Mesodermal cell (in vitro differentiated cells): ENCODE measurements around the gene MN1.

Source experiments
- H3K27ac ChIP-seq: 2 replicates; pipeline ENCODE4 v1.7.0; 2013; ENCODE audit warnings: mild to moderate bottlenecking, low read depth, low read length, moderate library complexity; ENCODE audit not compliant: severe bottlenecking
- H3K36me3 ChIP-seq: 2 replicates; pipeline ENCODE4 v1.7.1; 2013; ENCODE audit warnings: mild to moderate bottlenecking, low read length, moderate library complexity; ENCODE audit not compliant: control insufficient read depth, insufficient read depth
- H3K4me1 ChIP-seq: one replicate; pipeline ENCODE4 v1.7.1; 2013; ENCODE audit warnings: mild to moderate bottlenecking, low read length; ENCODE audit not compliant: insufficient read depth, control insufficient read depth, poor library complexity, severe bottlenecking
- H3K4me3 ChIP-seq: 2 replicates; pipeline ENCODE4 v1.7.0; 2013; ENCODE audit warnings: low read length, control low read depth, mild to moderate bottlenecking; ENCODE audit not compliant: insufficient read depth, poor library complexity, severe bottlenecking; ENCODE audit errors: extremely low read depth
- H3K9me3 ChIP-seq: 2 replicates; pipeline ENCODE4 v1.7.1; 2013; ENCODE audit warnings: mild to moderate bottlenecking, low read length, moderate library complexity; ENCODE audit not compliant: control insufficient read depth
- WGBS, 2 experiments: methylation state at CpG; one replicate each; pipeline ENCODE4 v1.1.5; 2013; ENCODE audit warnings: missing lambda C conversion rate in 2 of 2; ENCODE audit not compliant: insufficient coverage in 2 of 2; 5-methylcytosine and 5-hydroxymethylcytosine counted together

MN1 gene

DNA sequence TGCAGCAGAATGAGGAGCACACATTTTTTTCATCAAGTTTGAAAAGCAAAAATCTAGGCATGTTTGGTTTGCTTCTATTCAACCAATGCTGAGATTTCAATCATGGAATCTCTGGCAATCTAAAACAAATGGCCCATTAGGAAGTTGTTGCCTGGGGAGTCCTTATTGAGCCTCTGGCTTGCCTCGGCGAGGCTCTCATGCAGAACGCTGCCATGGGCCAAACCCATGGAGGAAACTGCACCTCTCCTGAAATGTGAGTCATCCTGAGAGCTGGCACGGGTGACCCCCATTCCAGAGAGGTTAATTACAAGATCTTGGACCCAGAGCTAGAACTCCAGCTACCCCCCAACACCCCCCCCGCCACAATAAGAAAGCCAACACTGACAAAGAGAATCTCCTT lies 80.7 kb downstream of the MN1 start:
- Histone ChIP-seq H3K9me3 (peaks cover 4% of the 10 kb centered on the region), H3K4me3 (no peak overlapping the region)
- 90 to 94% methylated on average over 3 to 4 of the region's 5 CpGs for WGBS, 2 experiments

DNA sequence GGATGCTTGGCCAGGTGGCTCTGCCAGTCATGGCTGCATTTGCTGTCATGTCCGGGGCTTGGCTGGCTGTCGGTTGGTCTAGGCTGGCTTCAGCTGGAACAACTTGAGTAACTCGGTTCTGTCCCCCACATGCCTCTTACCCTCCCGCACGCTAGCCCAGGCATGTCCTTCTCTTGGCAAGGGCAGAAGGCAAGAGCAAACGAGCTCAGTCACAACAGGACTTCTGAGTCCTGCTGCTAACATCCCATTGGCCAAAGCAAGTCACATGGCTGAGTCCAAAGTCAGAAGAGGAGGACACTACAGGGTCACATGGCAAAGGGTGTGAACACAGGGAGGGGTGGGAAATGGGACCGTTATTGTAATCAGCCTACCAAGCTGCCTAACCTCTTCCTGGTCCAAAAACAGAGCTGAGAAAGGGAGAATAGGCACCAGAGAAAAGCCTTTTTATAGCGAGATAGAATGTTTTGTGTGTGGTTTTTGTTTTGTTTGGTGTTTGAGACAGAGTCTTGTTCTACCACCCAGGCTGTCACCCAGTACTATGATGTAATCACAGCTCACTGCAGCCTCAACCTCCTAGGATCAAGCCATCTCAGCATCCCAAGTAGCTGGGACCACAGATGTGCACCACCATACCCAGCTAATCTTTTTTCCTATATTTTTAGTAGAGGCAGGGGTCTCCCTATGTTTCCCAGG lies 81.9 kb downstream of the MN1 start:
- Histone ChIP-seq H3K4me3 (no peak overlapping the region), H3K27ac (no peak overlapping the region), H3K36me3 (no peaks in the 10 kb centered on the region), H3K4me1 (peaks cover 18% of the 10 kb centered on the region), H3K9me3 (no peaks in the 10 kb centered on the region)
- 64 to 65% methylated on average over 6 to 7 of the region's 8 CpGs for WGBS, 2 experiments

More for the DNA sequence above, 80.7 kb downstream of the MN1 start:
- Histone ChIP-seq H3K27ac (no peak overlapping the region), H3K36me3 (no peaks in the 10 kb centered on the region), H3K4me1 (peaks cover 18% of the 10 kb centered on the region)

DNA sequence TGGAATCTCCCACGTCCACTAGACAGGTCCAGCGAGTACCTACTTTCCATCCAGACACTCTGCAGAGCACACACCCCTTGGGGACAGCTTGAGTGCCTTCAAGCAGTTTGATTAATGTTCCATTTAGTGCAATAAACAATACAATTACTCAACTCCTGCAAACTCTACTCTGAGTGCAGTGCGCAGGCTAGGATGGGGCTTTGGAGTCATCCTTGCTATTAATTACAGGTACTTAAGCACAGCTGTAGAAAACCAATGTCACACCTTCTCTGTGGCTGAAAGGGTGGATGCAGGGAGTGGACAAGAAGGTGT lies 82.6 kb downstream of the MN1 start:
- peaks cover 18% of the 10 kb centered on the region for H3K4me1 ChIP-seq
- 93 to 94% methylated on average over 2 of the region's 3 CpGs for WGBS, 2 experiments

DNA sequence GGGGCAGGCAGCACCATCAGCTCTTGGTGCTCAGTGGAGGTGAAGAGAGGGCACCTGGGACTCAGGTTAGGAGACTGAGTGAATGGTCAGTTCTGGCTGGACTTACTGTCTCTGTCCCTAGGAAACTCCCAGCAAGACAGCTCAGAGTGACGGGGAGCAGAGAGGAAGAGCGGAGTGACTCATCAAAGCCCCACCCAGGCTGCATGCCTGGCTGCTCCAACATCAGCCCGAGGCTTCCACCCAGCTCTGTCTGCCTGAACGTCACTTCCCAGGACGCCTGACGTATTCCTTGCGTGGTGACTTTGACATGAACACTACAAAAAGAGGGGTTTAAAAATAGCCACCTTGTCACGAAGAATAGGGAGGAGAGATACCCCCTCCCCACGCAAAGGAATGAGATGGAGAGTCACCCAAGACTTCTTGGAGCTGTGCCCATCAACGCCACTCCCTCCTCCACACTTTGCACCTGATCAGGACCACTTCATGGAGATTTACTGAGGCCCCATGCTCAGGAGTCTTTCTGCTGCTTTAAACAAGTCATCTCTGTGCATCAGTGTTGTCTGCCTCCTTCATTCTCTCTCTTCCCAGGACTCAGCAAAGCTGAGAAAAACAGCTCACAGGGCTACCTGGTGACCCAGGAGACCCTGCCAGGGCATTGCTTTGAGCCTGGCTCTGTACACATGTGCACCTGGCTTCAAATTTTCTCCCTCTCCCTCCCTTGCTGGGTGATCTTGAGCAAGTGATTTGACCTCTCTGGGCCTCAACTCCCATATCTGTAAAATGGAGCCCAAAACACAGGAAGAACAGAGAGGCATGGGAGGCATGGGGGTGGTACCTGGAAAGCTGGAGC lies 83.1 kb downstream of the MN1 start:
- Histone ChIP-seq H3K9me3 (no peaks in the 10 kb centered on the region), H3K4me3 (no peak overlapping the region), H3K27ac (peak overlapping the region; percentile 75), H3K36me3 (no peaks in the 10 kb centered on the region), H3K4me1 (peaks cover 18% of the 10 kb centered on the region)
- WGBS, 2 experiments: 44 to 48% methylated on average over 5 to 9 of the region's 10 CpGs

More for the DNA sequence above, 82.6 kb downstream of the MN1 start:
- Histone ChIP-seq H3K9me3 (no peaks in the 10 kb centered on the region), H3K27ac (no peak overlapping the region), H3K4me3 (no peak overlapping the region), H3K36me3 (no peaks in the 10 kb centered on the region)

DNA sequence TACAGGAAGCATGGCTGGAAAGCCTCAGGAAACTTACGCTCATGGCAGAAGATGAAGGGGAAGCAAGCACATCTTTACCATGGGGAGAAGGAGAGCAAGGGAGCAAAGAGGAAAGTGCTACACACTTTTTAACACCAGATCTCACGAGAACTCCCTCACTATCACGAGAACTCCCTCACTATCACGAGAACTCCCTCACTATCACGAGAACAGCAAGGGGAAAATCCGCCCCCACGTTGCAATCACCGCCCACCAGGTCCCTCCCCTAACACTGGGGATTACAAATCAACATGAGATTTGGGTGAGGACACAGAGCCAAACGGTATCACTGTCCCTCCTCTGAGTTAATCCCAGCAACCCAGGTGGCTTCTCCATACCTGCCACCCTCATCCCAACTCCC lies 84.5 kb downstream of the MN1 start:
- Histone ChIP-seq H3K36me3 (no peaks in the 10 kb centered on the region), H3K9me3 (no peaks in the 10 kb centered on the region), H3K27ac (no peak overlapping the region), H3K4me1 (peaks cover 18% of the 10 kb centered on the region), H3K4me3 (no peak overlapping the region)
- WGBS, 2 experiments: 88% methylated on average over 7 to 9 of the region's 9 CpGs

DNA sequence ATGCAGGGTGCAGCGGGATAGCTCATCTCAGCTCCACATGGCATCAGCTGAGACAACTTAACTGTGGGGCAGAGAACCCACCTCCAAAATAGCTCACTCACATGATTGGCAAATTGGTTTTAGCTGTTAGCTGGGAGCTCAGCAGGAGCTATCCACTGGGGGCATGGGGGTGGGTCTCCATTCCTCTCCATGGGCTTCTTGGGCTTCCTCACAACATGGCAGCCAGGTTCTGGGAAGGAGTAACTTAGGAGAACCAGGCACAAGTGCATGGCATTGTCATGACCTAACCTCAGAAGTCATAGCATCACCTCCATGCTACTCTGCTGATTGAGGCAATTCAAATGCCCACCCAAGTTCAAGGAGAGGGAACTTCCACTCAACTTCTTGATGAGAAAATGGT lies 85.5 kb downstream of the MN1 start:
- H3K36me3 ChIP-seq: no peaks in the 10 kb centered on the region
- H3K27ac ChIP-seq: no peak overlapping the region
- no peak overlapping the region for H3K4me3 ChIP-seq
- peaks cover 18% of the 10 kb centered on the region for H3K4me1 ChIP-seq
- 100% methylated on average over 1 of the region's 1 CpG; no CpG with 5 or more reads in 1 of the 2 experiments for WGBS, 2 experiments
- no peaks in the 10 kb centered on the region for H3K9me3 ChIP-seq

DNA sequence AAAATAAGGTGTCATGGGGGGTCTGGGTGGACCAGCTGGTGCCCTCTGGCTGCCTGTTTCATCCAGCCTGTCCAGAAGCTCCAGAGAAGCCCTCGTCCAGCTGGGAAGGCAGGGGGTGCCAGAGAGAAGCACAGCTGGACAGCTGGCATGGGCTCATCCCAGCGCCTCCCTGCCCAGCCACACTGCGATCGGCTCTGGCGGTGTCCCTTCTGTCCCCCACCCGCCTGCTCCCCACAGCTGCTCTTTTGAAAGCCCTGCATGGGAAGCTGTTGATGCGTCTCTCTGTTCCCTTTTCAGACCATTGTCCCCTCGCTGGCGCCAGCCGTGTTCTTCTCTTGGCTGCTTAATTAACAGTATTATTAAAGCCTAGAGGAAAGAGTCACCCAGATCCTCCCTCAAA lies 86.5 kb downstream of the MN1 start:
- Histone ChIP-seq H3K4me1 (peaks cover 18% of the 10 kb centered on the region), H3K4me3 (no peak overlapping the region), H3K27ac (no peak overlapping the region), H3K36me3 (no peaks in the 10 kb centered on the region), H3K9me3 (no peaks in the 10 kb centered on the region)
- WGBS, 2 experiments: 92 to 96% methylated on average over 6 to 7 of the region's 10 CpGs

DNA sequence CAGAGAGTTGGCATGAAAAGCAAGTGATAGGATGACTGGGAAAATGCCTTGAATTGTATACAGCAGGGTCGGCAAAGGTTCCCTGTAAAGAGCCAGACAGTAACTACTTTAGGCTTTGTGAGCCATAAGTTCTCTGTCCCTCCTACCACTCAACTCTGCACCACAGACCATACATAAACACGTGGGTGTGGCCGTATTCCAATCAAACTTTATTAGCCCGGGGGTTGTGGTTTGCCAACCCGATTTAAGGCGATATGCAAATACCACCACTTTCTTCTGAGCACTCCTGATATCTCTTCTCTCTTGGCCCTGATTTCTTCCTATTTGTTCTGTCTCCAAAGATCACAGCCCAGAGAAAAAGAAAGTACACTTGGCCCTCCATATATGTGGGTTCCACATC lies 87.5 kb downstream of the MN1 start:
- whole genome bisulfite sequencing, 2 experiments: 82 to 94% methylated on average over 6 of the region's 6 CpGs
- H3K27ac ChIP-seq: no peak overlapping the region
- no peaks in the 10 kb centered on the region for H3K9me3 ChIP-seq
- no peaks in the 10 kb centered on the region for H3K36me3 ChIP-seq
- H3K4me3 ChIP-seq: no peak overlapping the region
- peaks cover 14% of the 10 kb centered on the region for H3K4me1 ChIP-seq

DNA sequence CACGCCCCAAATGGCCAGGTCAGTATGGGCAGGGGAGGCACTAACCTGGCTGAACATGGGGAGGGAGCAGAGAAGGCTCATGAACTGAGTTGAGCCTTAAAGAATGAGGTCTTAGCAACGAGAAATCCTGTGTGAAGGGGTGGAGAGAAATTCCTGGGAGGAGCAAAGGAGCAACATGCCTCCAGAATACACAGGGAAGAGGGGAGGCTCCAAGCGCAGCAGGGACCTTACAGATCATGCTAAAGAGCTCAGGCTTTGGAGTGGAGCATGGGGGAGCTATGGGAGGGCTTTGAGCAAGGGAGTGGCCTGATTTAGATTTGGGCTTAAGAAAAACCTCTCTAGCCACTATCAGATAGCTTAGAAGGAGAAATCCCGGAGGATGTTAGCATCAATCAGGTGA lies 88.1 kb downstream of the MN1 start:
- 61 to 75% methylated on average over 3 to 4 of the region's 4 CpGs for WGBS, 2 experiments
- Histone ChIP-seq H3K36me3 (no peaks in the 10 kb centered on the region), H3K4me1 (peaks cover 9% of the 10 kb centered on the region), H3K9me3 (no peaks in the 10 kb centered on the region), H3K4me3 (no peak overlapping the region), H3K27ac (no peak overlapping the region)

DNA sequence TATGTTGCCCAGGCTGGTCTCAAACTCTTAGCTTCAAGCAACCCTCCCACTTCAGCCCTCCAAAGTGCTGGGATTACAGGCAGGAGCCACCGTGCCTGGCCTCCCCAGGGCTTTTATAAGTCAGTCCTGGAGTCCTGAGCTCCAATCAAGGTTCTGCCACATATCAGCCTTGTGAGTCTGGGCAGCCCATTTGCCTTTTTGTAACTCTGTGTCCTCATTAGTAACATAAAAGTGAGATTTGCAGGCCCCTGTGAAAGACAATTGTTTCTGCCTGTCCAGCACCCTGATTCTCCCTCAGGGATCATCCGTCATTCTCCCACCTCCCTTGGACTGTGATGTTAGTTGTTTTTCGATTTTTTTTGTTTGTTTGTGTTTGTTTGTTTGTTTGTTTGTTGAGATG lies 89.8 kb downstream of the MN1 start:
- no peaks in the 10 kb centered on the region for H3K4me1 ChIP-seq
- H3K4me3 ChIP-seq: no peak overlapping the region
- H3K36me3 ChIP-seq: no peaks in the 10 kb centered on the region
- H3K9me3 ChIP-seq: no peaks in the 10 kb centered on the region
- no peak overlapping the region for H3K27ac ChIP-seq
- WGBS, 2 experiments: 72 to 91% methylated on average over 2 to 3 of the region's 3 CpGs

DNA sequence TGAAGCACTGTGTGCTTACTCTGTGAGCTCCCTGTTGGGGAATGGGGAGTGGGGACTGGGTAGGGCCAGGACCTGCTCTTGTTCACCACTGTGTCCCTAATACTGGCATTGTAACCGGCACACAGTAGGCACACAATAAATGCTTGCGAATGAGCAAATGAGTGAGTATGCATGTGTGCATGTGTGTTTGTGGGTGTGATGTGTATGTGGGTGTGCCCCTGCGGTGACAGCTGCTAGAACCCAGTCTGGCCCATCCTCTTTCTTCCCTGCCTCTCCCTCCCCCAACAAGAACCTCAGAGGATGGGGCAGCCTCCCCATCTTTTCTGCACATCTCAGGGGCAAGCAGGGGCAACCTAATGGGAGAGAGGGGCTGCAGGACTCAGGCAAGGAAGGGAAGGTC lies 90.5 kb downstream of the MN1 start:
- Histone ChIP-seq H3K4me3 (no peak overlapping the region), H3K4me1 (no peaks in the 10 kb centered on the region), H3K9me3 (no peaks in the 10 kb centered on the region), H3K36me3 (no peaks in the 10 kb centered on the region), H3K27ac (no peak overlapping the region)
- 100% methylated on average over 1 of the region's 3 CpGs; no CpG with 5 or more reads in 1 of the 2 experiments for WGBS, 2 experiments
